Measurements from ENCODE around the gene NCAM2.

The NCAM2 gene

GRCh38 chr21:20996421-20997310 lies 1.5 kb upstream of the NCAM2 start:
- H3K4me3 ChIP-seq, result peak overlapping the region; percentile 80
- DNase-seq (ENCODE audit: low spot score), result no peak
- no peak for TF ChIP-seq CTCF (IDR thresholded peaks at IDR 0.05)
- no peak overlapping the region for H3K27ac ChIP-seq

GRCh38 chr21:20997311-20997635 lies 936 bp upstream of the NCAM2 start:
- DNase-seq (ENCODE audit: low spot score), result no peak
- peak overlapping the region; percentile 80 for H3K4me3 ChIP-seq
- TF ChIP-seq CTCF (IDR thresholded peaks at IDR 0.05), result no peak
- H3K27ac ChIP-seq, result no peak overlapping the region

GRCh38 chr21:20998456-20998789 lies 214 bp downstream of the NCAM2 start:
- no peak for TF ChIP-seq CTCF (IDR thresholded peaks at IDR 0.05)
- no peak overlapping the region for H3K27ac ChIP-seq
- H3K4me3 ChIP-seq, result peak overlapping the region; percentile 80
- DNase-seq (ENCODE audit: low spot score), result no peak

- no peak overlapping the region for H3K27ac ChIP-seq
- peak overlapping the region; percentile 80 for H3K4me3 ChIP-seq
- DNase-seq (ENCODE audit: low spot score), result no peak
- no peak for TF ChIP-seq CTCF (IDR thresholded peaks at IDR 0.05)
These were observed 677 bp downstream of the NCAM2 start for GRCh38 chr21:20998886-20999285.

- peak; percentile 61 for TF ChIP-seq CTCF (IDR thresholded peaks at IDR 0.05)
- no peak overlapping the region for H3K4me3 ChIP-seq
- DNase-seq (ENCODE audit: low spot score), result no peak
- no peak overlapping the region for H3K27ac ChIP-seq
These were observed 1.4 kb downstream of the NCAM2 start for GRCh38 chr21:20999659-21000058.

GRCh38 chr21:21000591-21001175 lies 2.5 kb downstream of the NCAM2 start:
- H3K4me3 ChIP-seq, result no peak overlapping the region
- DNase-seq (ENCODE audit: low spot score), result no peak
- H3K27ac ChIP-seq, result no peak overlapping the region
- TF ChIP-seq CTCF (IDR thresholded peaks at IDR 0.05), result no peak

GRCh38 chr21:21001591-21002100 lies 3.4 kb downstream of the NCAM2 start:
- Histone ChIP-seq H3K4me3 (no peak overlapping the region), H3K27ac (no peak overlapping the region)
- no peak for DNase-seq (ENCODE audit: low spot score)
- TF ChIP-seq CTCF (IDR thresholded peaks at IDR 0.05), result no peak

Data from coronary artery (tissue), 2 donors.